Measurements from ENCODE around the gene C10orf95.

GRCh38 chr10:102493771-102494170 lies 42.4 kb upstream of the C10orf95 start:
- TF ChIP-seq CTCF (IDR thresholded peaks at IDR 0.05), result no peak
- TF ChIP-seq POLR2A (IDR thresholded peaks at IDR 0.05), result no peak

Measured in heart left ventricle (tissue), 13 donors.